ENCODE results near the gene FAR1. TPM values are rescaled to one million over a fixed set of nuclear protein-coding genes. Genes with fewer than 3 reads are reported as not detected.
"Not testable (repeated sequence)": the region's sequence is repeated elsewhere in the genome, so short reads cannot be mapped to it uniquely, and the experiment has no call there.

FAR1 gene
- total RNA-seq, 2 experiments from 2014 or later = 37.2 to 42.3 TPM

DNA sequence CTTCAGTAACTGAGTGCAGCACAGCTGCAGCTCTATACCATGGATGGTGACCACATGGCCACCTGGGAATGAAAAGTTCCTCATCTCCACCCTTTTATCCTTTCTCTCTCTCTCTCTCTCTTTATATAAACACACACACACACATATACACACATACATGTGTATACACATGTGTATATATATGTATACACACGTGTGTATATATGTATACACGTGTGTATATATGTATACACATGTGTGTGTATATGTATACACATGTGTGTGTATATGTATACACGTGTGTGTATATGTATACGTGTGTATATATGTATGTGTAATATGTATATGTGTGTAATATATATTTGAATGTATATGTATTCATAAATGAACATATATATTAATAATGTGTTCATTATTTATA, 18.8 kb upstream of the FAR1 start:
- Mint-ChIP-seq H3K4me3 (no peak overlapping the region), H3K9me3 (no peaks in the 10 kb centered on the region), H3K27ac (no peak overlapping the region), H3K36me3 (ENCODE audit: low read depth) (no peaks in the 10 kb centered on the region), H3K4me1 (ENCODE audit: low read depth) (no peaks in the 10 kb centered on the region), H3K27me3 (ENCODE audit: low read depth) (peaks cover 10% of the 10 kb centered on the region)
- CTCF ChIA-PET = no interaction called here
- intact Hi-C loops (cut with micrococcal nuclease) = no loop called here
- DNase-seq = no peak

DNA sequence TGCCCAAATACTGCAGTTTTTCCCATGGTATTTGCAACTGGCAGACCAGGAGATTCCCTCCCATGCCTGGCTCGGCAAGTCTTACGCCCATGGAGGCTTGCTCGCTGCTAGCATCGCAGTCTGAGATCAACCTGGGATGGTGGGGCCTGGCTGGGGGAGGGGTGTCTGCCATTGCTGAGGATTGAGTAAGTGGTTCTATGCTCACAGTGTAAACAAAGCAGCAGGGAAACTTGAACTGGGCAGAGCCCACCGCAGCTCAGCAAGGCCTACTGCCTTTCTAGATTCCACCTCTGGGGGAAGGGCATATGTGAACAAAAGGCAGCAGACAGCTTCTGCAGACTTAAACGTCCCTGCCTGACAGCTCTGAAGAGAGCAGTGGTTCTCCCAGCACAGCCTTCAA, 17.0 kb upstream of the FAR1 start:
- DNase-seq = not testable (repeated sequence)

DNA sequence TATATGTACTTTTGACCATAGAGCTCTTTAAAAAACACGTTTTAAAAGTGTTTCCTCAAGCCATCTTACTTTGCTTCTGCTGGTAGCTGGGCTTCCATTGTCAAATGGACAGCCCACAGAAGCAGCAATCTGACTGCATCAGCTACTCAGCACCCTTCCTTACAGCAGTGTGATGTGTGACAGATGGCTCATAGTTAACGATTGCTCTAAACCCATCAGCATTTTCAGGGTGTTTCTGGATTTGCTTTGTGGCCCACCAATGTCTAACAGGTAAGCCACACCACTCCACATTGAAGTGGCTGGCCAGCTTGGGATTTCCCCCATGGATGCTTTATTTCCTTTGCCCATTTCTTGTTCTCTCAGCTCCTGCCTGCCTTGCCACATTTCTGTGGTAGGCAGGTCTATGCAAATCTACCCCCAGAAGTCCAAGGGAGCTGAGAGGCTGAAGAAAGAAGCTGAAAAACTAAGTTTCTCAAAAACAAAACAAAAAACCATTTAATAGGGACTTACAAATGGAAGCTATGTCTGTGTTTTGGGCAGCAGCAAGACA, 7.3 kb upstream of the FAR1 start:
- Mint-ChIP-seq H3K27ac (no peak overlapping the region), H3K27me3 (ENCODE audit: low read depth) (peaks cover 10% of the 10 kb centered on the region), H3K4me1 (ENCODE audit: low read depth) (no peaks in the 10 kb centered on the region), H3K9me3 (peaks cover 22% of the 10 kb centered on the region), H3K4me3 (no peak overlapping the region), H3K36me3 (ENCODE audit: low read depth) (peaks cover 2% of the 10 kb centered on the region)
- no peak for DNase-seq
- CTCF ChIA-PET = interaction anchor here (0.6 kb wide), 1 partner anchor 203 kb away, joined by 3 read pairs; no protein-coding TSS in a partner anchor
- intact Hi-C loops (cut with micrococcal nuclease) = loop anchor here (10.0 kb wide), 2 partner anchors 264 to 456 kb away; no protein-coding TSS in a partner anchor

More for the DNA sequence above, 17.0 kb upstream of the FAR1 start:
- H3K36me3 Mint-ChIP-seq (ENCODE audit: low read depth); H3K4me1 Mint-ChIP-seq (ENCODE audit: low read depth); intact Hi-C loops (cut with micrococcal nuclease); H3K4me3 Mint-ChIP-seq; CTCF ChIA-PET; H3K9me3 Mint-ChIP-seq; H3K27ac Mint-ChIP-seq: not testable (repeated sequence)
- H3K27me3 Mint-ChIP-seq (ENCODE audit: low read depth) = peaks cover 17% of the 10 kb centered on the region

DNA sequence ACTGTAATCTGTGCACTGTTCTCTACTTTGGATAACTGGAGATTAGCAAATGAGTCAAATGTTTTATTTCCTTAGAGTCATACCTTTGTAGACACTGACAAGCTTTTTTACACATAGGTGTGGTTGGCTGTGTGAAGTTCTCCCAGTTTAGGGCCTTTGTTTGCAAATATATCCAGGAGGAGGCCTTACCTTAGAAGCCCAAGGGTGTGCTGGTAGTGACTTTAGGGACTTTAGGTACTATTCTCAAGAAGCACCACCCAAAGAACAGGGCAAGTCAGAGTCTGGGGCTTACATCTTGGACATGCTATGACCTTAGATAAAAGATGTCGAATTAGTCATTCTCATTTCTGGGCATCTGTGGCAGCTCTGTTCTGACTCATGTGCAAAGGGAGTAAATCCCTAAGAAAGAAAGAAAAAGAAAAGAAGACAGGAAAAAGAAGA, 4.8 kb upstream of the FAR1 start:
- no peak overlapping the region for H3K27ac Mint-ChIP-seq
- peaks cover 7% of the 10 kb centered on the region for H3K4me1 Mint-ChIP-seq (ENCODE audit: low read depth)
- peaks cover 14% of the 10 kb centered on the region for H3K9me3 Mint-ChIP-seq
- H3K36me3 Mint-ChIP-seq (ENCODE audit: low read depth) = peaks cover 3% of the 10 kb centered on the region
- no peak overlapping the region for H3K4me3 Mint-ChIP-seq
- intact Hi-C loops (cut with micrococcal nuclease) = loop anchor here (10.0 kb wide), 2 partner anchors 261 to 459 kb away; no protein-coding TSS in a partner anchor
- CTCF ChIA-PET = interaction anchor here (0.6 kb wide), 1 partner anchor 103 kb away, joined by 3 read pairs; no protein-coding TSS in a partner anchor
- peaks cover 10% of the 10 kb centered on the region for H3K27me3 Mint-ChIP-seq (ENCODE audit: low read depth)
- no peak for DNase-seq

DNA sequence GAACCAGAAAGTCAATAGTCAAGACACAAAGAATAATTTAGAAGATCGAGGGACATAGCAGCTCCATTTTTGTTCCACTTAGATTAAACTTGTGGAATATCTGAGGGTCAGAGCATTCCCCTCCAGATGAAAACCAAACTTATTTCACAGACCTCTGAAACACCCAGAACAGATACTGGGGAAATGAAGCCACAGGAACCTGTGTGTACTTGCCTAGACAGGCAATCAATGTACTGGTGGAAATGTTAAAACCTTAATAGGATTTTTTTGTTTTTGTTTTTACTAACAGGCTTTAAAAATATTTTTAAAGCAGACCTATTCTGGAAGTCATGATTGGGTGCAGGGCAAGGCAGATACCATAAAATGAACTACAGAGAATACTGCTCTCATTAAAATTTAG, 4.1 kb upstream of the FAR1 start:
- Mint-ChIP-seq H3K4me3 (no peak overlapping the region), H3K9me3 (peaks cover 7% of the 10 kb centered on the region), H3K27ac (no peak overlapping the region), H3K27me3 (ENCODE audit: low read depth) (peaks cover 10% of the 10 kb centered on the region), H3K36me3 (ENCODE audit: low read depth) (peaks cover 6% of the 10 kb centered on the region), H3K4me1 (ENCODE audit: low read depth) (peaks cover 11% of the 10 kb centered on the region)
- no peak for DNase-seq
- CTCF ChIA-PET = no interaction called here
- intact Hi-C loops (cut with micrococcal nuclease) = loop anchor here (10.0 kb wide), 2 partner anchors 260 to 460 kb away; no protein-coding TSS in a partner anchor

DNA sequence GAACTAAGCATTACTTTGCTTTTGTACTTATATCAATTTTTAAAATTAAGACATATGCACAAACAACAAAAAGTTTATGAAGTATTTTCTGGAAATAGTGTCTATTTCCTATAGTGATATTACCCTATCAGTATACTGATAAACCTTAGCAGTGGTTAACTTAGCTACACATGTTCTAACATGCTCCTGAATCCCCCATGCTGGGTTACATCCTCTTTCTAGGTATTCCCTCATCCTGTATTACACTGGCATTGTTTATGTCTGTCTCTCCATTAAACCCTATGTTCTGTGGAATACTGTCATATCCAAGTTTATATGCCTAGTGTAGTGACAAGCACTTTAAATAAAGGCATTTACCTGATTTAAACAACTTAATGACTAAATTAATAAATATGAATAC, 1.8 kb upstream of the FAR1 start:
- intact Hi-C loops (cut with micrococcal nuclease) = loop anchor here (5.0 to 10.0 kb wide), 6 partner anchors 258 to 831 kb away; partner anchors contain the start of genes COPB1 and SPON1
- H3K27me3 Mint-ChIP-seq (ENCODE audit: low read depth) = peaks cover 7% of the 10 kb centered on the region
- no peak overlapping the region for H3K4me3 Mint-ChIP-seq
- CTCF ChIA-PET = interaction anchor here (1.3 kb wide), 1 partner anchor 202 kb away, joined by 5 read pairs; no protein-coding TSS in a partner anchor
- DNase-seq = no peak
- H3K4me1 Mint-ChIP-seq (ENCODE audit: low read depth) = peaks cover 28% of the 10 kb centered on the region
- H3K36me3 Mint-ChIP-seq (ENCODE audit: low read depth) = peaks cover 13% of the 10 kb centered on the region
- H3K9me3 Mint-ChIP-seq = no peaks in the 10 kb centered on the region
- H3K27ac Mint-ChIP-seq = no peak overlapping the region

DNA sequence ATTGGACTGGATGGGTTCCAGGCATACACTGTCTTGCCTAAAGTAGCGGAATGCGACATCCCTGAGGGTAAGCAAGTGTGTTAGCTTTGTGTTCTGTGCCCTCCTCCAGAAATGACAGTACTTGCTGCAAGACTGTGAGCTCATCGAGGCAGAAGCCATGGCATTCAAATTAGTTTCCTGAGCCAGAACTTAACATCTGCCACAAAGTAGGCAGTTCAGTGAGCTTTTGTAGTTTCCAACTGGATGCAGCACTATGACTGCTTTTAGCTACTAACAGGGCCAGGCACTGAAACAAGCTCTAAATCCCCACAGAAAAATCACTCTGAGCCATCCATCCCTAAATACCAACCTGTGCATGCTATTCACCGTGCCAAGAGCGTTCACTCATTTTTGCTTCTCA, 1.2 kb upstream of the FAR1 start:
- intact Hi-C loops (cut with micrococcal nuclease) = loop anchor here (5.0 to 10.0 kb wide), 6 partner anchors 258 to 830 kb away; partner anchors contain the start of genes COPB1 and SPON1
- peak overlapping the region; percentile 69 for H3K4me3 Mint-ChIP-seq
- CTCF ChIA-PET = interaction anchor here (0.6 to 1.3 kb wide), 5 partner anchors 21 to 1881 kb away, joined by 3 to 5 read pairs (median 3); partner anchors contain the start of gene BTBD10
- H3K9me3 Mint-ChIP-seq = no peaks in the 10 kb centered on the region
- DNase-seq = peak; percentile 17
- peaks cover 7% of the 10 kb centered on the region for H3K27me3 Mint-ChIP-seq (ENCODE audit: low read depth)
- H3K27ac Mint-ChIP-seq = no peak overlapping the region
- H3K36me3 Mint-ChIP-seq (ENCODE audit: low read depth) = peaks cover 13% of the 10 kb centered on the region
- H3K4me1 Mint-ChIP-seq (ENCODE audit: low read depth) = peaks cover 31% of the 10 kb centered on the region

DNA sequence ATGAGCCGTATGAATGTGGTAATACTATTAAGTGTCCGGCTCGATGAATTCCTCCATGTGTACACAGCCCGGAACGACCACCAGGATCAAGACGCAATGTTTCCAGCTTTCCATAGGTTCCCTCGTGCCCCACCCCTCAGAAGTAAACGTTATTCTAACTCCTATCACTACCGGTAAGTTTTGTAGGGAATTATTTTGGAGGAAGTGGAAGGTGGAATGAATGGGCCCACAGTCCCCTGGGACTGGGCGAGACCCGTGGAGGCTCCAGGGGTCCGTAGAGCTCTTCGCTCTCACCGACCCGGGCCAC, 720 bp upstream of the FAR1 start:
- peak overlapping the region; percentile 25 for H3K27ac Mint-ChIP-seq
- peaks cover 7% of the 10 kb centered on the region for H3K27me3 Mint-ChIP-seq (ENCODE audit: low read depth)
- intact Hi-C loops (cut with micrococcal nuclease) = loop anchor here (1.0 to 10.0 kb wide), 10 partner anchors 180 to 830 kb away; partner anchors contain the start of genes BMAL1, BTBD10, COPB1 and SPON1
- CTCF ChIA-PET = interaction anchor here (0.6 to 1.3 kb wide), 5 partner anchors 21 to 1882 kb away, joined by 3 to 5 read pairs (median 3); partner anchors contain the start of gene BTBD10
- peaks cover 35% of the 10 kb centered on the region for H3K4me1 Mint-ChIP-seq (ENCODE audit: low read depth)
- peak overlapping the region; percentile 69 for H3K4me3 Mint-ChIP-seq
- no peaks in the 10 kb centered on the region for H3K9me3 Mint-ChIP-seq
- no peak for DNase-seq
- H3K36me3 Mint-ChIP-seq (ENCODE audit: low read depth) = peaks cover 13% of the 10 kb centered on the region

DNA sequence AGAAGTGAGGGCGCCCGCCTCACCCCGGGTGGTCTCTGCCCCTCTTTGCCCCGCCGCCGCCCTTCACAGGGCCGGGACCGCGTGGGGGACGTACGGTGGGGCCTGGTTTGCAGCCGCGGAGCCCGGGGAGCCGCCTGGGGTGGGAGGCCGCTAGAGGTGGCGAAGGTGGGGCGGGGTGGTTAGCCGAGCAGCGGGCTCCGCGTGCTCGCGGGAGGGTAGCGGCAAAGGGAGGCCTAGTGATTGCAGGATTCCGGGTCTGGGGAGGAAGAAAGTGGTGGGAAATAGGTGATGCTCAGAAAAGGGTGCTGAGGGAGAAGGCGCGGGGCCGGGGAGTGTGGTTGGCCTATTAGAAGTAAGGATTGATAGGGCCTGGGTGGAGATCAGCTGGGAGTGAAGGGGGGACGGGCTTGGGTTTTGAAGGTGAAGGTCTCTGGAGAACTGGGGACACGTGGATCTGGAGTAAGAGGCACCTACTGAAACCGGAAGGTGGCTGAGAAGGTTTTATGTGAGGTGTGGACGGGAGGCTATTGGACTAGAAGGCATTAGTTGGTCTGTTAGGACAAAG, 571 bp downstream of the FAR1 start:
- Mint-ChIP-seq H3K9me3 (no peaks in the 10 kb centered on the region), H3K27me3 (ENCODE audit: low read depth) (peaks cover 3% of the 10 kb centered on the region), H3K4me3 (peak overlapping the region; percentile 95), H3K27ac (peak overlapping the region; percentile 87), H3K4me1 (ENCODE audit: low read depth) (peaks cover 40% of the 10 kb centered on the region), H3K36me3 (ENCODE audit: low read depth) (peaks cover 13% of the 10 kb centered on the region)
- CTCF ChIA-PET = no interaction called here
- DNase-seq = peak; percentile 39
- intact Hi-C loops (cut with micrococcal nuclease) = loop anchor here (1.0 to 10.0 kb wide), 10 partner anchors 182 to 828 kb away; partner anchors contain the start of genes BMAL1, BTBD10, COPB1 and SPON1

DNA sequence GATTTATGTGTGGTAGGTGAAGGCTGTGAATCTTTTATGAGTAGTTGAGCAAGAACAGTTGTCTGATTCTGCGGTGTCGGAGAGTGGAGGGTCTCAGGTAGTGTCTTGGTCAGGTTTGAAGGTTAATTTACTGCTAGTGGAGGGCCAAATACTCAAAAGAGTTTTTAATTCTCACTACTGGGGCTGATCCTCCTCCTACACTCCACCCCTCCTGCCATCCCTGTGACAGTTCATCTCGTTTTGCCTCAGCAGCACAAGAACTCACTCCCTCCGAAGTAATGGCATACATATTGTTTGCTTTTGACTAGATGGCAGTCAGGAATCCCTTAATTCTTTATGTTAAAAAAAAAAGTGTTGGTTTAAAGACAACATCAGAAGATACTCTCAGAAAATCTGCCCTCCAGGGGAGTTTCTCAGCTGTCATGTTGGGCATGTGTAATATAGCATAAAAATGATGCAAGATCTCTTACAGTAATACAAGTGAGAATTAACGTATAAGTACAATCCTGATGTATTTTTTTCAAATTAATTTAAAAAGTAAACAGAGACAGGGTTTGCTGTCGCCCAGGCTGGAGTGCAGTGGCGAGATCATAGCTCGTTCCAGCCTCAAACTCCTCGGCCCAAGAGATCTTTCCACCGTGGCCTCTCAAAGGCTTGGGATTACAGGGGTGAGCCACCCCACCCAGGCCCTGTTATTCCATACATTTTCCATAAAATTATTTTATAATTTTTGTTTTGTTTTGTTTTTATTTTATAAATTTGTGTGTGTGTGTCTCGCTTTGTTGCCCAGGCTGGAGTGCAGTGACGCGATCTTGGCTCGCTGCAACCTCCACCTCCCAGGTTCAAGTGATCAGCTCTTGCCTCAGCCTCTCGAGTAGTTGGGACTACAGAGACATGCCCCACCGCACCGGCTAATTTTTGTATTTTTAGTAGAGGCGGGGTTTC, 1.3 kb downstream of the FAR1 start:
- H3K27ac Mint-ChIP-seq = peak overlapping the region; percentile 87
- H3K27me3 Mint-ChIP-seq (ENCODE audit: low read depth) = peaks cover 2% of the 10 kb centered on the region
- H3K4me1 Mint-ChIP-seq (ENCODE audit: low read depth) = peaks cover 45% of the 10 kb centered on the region
- H3K36me3 Mint-ChIP-seq (ENCODE audit: low read depth) = peaks cover 16% of the 10 kb centered on the region
- intact Hi-C loops (cut with micrococcal nuclease) = loop anchor here (2.0 to 10.0 kb wide), 7 partner anchors 199 to 827 kb away; partner anchors contain the start of genes COPB1 and SPON1
- H3K9me3 Mint-ChIP-seq = no peaks in the 10 kb centered on the region
- CTCF ChIA-PET = interaction anchor here (0.6 kb wide), 1 partner anchor 177 kb away, joined by 5 read pairs; no protein-coding TSS in a partner anchor
- peak overlapping the region; percentile 95 for H3K4me3 Mint-ChIP-seq
- peak; percentile 23 for DNase-seq

DNA sequence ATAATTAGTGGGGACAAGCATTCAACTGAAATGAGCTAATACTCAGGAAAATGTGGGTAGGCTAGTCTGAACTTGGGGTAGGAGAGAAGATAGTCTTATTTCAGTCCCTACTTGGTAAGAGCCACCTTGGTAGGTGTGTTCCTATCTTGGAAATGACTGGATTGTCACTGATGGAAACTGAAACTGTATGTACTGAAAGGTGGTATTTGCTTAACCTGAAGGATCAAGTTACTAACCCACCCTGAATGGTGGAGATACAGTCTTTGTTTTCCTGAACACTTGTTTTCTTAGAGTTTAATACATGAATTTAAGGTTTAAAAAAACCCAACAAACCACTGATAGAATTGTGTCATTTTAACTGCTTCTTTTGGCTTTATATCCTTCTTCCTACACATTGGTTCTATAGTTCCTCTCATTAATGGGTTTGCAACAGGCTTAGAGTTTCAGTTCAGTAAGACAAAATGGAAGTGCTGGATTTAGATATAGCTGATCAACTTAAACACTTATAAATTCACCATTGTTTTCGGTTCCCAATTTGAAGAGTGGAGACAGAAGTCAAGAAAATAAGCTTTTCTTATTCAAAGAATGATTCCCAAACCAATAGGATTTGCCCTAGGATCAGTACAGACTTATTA, 4.2 kb downstream of the FAR1 start:
- CTCF ChIA-PET = no interaction called here
- Mint-ChIP-seq H3K27me3 (ENCODE audit: low read depth) (no peaks in the 10 kb centered on the region), H3K4me3 (no peak overlapping the region), H3K9me3 (no peaks in the 10 kb centered on the region), H3K36me3 (ENCODE audit: low read depth) (peaks cover 16% of the 10 kb centered on the region), H3K27ac (no peak overlapping the region), H3K4me1 (ENCODE audit: low read depth) (peaks cover 47% of the 10 kb centered on the region)
- intact Hi-C loops (cut with micrococcal nuclease) = no loop called here
- DNase-seq = no peak
